Stimulated activated CD8-positive, alpha-beta memory T cell treated with anti-CD3 and anti-CD28 coated beads, Interleukin-12 subunit alpha, Interleukin-12 subunit beta, amount 100 ng/mL, for 1 hour (primary cell): Measurements from ENCODE around the gene BCAM.
"Not testable (repeated sequence)": the region's sequence is repeated elsewhere in the genome, so short reads cannot be mapped to it uniquely, and the experiment has no call there.

Experiments
- DNase-seq: peaks from one replicate; pipeline ENCODE4 v3.0.0-alpha.2; 2020; ENCODE audit warnings: low read depth

Gene BCAM, protein sequence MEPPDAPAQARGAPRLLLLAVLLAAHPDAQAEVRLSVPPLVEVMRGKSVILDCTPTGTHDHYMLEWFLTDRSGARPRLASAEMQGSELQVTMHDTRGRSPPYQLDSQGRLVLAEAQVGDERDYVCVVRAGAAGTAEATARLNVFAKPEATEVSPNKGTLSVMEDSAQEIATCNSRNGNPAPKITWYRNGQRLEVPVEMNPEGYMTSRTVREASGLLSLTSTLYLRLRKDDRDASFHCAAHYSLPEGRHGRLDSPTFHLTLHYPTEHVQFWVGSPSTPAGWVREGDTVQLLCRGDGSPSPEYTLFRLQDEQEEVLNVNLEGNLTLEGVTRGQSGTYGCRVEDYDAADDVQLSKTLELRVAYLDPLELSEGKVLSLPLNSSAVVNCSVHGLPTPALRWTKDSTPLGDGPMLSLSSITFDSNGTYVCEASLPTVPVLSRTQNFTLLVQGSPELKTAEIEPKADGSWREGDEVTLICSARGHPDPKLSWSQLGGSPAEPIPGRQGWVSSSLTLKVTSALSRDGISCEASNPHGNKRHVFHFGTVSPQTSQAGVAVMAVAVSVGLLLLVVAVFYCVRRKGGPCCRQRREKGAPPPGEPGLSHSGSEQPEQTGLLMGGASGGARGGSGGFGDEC

DNA sequence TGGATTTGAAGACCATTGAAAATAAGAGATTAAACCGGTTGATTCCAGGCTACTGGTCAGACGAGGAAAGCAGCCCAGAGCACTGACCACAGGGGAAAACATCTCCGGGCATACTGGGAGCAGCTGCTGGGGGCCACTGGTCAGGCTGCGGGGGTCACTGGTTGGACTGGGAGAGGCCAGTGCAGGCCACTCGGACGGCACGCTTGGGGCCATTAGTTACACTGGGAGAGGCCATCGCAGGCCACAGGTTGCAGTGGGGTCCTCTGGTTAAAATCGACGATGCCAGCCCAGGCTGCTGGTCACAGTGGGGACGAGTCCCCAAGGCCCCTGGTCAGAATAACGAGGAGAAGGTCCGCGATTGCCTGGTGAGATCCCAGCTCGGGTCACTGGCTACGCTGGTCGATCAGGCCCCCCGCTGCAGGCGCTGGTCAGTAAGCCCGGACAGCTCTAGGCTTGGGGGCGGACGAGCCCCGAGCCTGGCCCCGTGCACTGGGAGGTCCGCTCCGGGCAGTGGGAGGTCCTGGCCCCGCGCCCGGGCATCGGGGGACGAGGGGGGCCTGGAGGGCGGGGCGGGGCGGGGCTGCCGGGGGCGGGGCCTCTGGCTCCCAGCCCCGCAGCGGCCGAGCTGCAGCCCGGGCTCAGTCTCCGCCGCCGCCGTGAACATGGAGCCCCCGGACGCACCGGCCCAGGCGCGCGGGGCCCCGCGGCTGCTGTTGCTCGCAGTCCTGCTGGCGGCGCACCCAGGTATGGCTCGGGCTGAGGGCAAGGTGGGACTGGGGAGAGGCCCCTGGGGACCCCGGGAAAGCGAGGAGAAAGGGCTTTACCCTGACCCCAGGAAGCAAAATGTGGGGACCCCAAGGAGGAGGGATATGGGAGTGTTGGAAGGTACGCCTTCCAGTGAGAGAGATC lies at the start of gene BCAM:
BCAM (plus strand) TSS at position 641 of the 909 bp plus-strand sequence; CDS start at position 663, 22 bp downstream.
- no peak for DNase-seq

GRCh38 chr19:44762038-44762437 lies 46.9 kb upstream of the BCAM start:
- no peak for DNase-seq

DNA sequence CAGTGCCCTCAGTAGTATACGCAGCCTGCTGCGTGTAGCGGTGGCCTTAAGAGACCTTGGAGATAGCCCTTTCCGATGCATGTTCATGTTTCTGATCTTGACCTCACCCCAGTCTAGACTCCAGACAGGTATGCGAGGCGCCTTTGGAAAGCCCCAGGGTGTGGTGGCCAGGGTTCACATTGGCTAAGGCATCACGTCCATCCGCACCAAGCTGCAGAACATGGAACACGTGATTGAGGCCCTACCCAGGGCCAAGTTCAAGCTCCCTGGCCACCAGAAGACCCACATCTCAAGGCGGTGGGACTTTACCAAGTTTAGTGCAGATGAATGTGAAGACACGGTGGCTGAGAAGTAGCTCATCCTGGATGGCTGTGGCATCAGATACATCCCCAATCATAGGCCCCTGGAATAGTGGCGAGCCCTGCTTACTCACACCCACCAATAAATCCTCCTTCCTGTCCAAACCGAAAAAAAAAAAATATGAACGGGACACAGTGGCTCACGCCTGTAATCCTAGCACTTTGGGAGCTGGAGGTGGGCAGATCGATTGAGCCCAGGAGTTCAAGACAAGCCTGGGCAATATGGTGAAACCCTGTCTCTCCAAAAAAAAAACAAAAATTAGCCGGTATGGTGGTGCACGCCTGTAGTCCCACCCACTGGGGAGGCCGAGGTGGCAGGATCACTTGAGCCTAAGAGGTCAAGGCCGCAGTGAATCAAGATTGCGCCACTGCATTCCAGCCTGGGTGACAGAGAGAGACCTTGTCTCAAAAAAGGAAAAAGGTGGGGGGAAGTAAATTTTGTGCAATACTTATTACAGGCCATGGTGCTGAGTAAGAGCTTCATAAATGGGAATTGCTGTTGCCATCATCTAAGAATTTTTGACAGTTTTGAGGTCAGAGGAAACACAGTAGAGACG lies 43.6 kb upstream of the BCAM start:
- DNase-seq, result no peak

- no peak for DNase-seq
These were observed 43.0 kb upstream of the BCAM start for GRCh38 chr19:44765949-44766335.

- DNase-seq, result no peak
These were observed 41.4 kb upstream of the BCAM start for GRCh38 chr19:44767295-44768180.

- peak; percentile 98 for DNase-seq
These were observed 38.2 kb upstream of the BCAM start for GRCh38 chr19:44770550-44771257.

DNA sequence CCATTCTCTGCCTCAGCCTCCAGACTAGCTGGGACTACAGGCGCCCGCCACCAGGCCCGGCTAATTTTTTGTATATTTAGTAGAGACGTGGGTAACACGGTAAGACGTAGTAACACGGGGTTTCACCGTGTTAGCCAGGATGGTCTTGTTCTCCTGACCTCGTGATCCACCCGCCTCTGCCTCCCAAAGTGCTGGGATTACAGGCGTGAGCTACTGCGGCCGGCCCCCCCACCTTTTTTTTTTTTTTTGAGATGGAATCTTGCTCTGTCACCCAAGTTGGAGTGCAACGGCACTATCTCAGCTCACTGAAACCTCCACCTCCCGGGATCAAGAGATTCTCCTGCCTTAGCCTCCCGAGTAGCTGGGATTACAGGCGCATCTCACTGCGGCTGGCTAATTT lies 36.8 kb upstream of the BCAM start:
- not testable (repeated sequence) for DNase-seq

- DNase-seq, result no peak
These were observed 35.9 kb upstream of the BCAM start for GRCh38 chr19:44772959-44773358.

DNA sequence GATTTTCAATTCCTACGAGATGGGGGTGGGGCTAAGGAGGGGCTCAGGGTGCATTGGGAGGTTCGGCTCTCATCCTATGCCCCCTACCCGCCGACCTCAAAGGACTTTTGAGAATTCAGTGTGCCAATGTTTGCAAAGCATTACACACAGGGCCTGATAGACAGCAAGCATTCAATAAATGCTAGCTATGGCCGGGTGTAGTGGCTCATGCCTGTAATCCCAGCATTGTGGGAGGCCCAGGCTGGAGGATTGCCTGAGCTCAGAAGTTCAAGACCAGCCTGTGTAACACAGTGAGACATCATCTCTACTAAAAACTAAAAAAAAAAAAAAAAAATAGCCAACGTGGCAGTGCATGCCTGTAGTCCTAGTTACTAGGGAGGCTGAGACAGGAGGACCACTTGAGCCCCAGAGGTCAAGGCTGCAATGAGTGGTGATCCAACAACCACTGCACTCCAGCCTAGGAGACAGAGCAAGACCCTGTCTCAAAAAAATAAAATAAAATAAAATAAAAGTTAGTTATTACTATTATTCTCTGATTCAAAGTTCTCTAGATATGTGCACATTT lies 33.1 kb upstream of the BCAM start:
- DNase-seq, result no peak

DNA sequence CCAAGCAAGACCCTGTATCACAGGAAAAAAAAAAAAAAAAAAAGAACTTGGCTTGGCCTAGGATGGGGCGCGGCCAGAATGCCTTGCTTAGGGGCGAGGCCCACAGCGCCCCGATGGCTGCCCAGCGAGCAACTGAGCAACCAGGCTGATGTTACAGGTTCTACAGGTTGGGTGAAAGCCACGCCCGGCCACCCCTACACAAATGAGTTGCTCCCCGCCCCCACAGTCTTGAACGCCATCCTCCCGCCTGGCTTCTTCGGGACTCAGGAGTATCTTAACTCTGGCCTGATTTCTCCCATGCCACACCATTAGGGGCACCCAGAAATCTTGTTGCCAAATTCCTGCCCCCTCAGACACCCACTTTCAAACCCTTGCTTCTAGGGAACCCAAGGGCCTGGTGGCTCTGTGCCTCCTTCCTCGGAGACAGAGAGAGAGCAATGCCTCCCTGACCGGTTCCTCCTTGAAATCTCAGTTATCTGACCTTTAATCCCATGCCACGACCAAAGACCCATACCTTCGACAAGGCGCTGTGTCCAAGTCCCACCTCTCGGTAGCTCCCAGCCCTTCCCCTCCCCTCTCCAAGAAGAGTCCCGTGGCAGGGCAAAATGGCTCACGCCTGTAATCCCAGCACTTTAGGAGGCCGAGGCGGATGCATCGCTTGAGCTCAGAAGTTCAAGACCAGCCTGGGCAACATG lies 32.4 kb upstream of the BCAM start:
- DNase-seq, result no peak

DNA sequence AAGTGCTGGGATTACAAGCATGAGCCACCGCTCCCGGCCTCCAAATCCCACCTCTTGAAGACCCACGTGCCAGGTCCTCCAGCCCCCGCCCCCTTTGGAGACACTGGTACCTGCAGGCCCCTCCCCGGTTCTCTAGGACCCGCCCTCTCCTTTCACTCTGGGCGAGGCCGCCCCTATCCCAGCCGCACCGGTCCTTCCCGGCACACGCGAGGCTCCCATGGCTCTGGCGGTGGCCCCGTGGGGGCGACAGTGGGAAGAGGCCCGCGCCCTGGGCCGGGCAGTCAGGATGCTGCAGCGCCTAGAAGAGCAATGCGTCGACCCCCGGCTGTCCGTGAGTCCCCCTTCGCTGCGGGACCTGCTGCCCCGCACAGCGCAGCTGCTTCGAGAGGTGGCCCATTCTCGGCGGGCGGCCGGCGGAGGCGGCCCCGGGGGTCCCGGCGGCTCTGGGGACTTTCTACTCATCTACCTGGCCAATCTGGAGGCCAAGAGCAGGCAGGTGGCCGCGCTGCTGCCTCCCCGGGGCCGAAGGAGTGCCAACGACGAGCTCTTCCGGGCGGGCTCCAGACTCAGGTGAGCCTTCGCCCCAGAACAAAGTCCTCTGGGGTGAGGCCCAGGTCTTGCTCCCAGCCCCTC lies 31.1 kb upstream of the BCAM start, which contains the start of gene CBLC:
CBLC (plus strand) TSS at position 176 of the 633 bp plus-strand sequence; CDS start at position 218, 42 bp downstream.
- DNase-seq, result no peak

DNA sequence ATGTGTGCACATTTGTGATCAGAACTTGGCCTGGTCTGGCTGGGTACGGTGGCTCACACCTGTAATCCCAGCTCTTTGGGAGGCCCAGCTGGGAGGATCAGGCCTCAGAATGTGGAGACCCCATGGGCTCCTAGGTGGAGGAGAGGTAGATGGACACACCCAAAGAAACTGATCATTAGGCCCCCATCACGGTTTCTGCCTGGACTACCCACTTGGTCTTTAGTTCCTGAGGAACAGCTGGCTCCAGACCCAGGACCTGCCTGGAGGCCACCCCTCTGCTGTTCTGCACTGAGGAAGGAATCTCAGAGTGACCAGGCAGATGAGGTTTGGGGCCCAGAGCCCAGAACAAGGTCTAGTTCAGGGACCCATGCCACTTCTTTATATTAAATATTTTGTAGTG lies 29.8 kb upstream of the BCAM start:
- DNase-seq, result no peak

DNA sequence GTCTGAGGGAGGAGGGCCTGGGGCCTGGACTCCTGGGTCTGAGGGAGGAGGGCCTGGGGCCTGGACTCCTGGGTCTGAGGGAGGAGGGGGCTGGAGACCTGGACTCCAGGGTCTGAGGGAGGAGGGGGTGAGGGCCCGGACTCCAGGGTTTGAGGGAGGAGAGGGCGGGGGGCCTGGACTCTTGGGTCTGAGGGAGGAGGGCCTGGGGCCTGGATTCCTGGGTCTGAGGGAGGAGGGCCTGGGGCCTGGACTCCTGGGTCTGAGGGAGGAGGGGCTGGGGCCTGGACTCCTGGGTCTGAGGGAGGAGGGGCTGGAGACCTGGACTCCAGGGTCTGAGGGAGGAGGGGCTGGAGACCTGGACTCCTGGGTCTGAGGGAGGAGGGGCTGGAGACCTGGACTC lies 27.2 kb upstream of the BCAM start:
- not testable (repeated sequence) for DNase-seq

DNA sequence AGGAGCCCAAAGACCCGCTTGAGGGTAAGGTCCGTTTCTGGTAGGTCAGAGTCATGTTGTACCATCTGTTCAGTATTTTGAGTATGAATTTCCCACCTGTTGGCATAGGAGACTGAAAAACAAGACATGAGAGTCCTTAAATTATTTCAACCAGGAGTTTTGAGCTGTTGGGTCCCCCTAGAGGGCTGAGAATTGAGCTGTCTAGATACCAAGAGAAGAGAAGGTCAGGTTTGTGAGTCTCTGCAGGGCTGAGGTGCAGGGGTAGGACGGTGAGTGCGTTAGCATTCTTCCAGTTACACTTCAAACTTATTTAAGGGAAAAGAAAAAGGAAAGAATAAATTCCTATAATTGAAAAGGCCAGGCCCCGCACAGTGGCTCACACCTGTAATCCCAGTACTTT lies 26.2 kb upstream of the BCAM start:
- DNase-seq, result no peak

GRCh38 chr19:44783545-44783944 lies 25.4 kb upstream of the BCAM start:
- DNase-seq, result no peak

- no peak for DNase-seq
These were observed 23.6 kb upstream of the BCAM start for GRCh38 chr19:44785271-44785670.

DNA sequence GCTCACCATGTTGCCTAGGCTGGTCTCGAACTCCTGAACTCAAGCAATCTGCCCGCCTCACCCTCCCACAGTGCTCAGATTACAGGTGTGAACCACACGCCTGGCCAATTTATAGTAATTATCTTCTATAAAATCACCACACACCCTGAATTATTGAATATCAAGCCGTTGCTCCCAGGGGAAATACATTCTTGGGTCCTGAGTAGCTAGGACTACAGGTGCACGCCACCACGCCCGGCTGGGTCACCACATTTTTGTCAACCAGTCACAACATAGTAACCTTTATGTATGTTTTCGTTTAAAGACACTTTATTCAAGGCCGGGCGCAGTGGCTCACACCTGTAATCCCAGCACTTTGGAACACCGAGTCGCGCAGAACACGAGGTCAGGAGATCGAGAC lies 22.9 kb upstream of the BCAM start:
- DNase-seq, result no peak

- no peak for DNase-seq
These were observed 19.9 kb upstream of the BCAM start for GRCh38 chr19:44788971-44789370.
